ENCODE data around the gene PLXNB1. TPM values are rescaled to one million over a fixed set of nuclear protein-coding genes. Genes with fewer than 3 reads are reported as not detected.

Gene PLXNB1
- total and polyA plus RNA-seq, 10 of the 15 experiments (the other 5 are each of a cell fraction or from before 2014, with no cell fraction given): 0.18 to 15.1 (median 5.3) TPM

DNA sequence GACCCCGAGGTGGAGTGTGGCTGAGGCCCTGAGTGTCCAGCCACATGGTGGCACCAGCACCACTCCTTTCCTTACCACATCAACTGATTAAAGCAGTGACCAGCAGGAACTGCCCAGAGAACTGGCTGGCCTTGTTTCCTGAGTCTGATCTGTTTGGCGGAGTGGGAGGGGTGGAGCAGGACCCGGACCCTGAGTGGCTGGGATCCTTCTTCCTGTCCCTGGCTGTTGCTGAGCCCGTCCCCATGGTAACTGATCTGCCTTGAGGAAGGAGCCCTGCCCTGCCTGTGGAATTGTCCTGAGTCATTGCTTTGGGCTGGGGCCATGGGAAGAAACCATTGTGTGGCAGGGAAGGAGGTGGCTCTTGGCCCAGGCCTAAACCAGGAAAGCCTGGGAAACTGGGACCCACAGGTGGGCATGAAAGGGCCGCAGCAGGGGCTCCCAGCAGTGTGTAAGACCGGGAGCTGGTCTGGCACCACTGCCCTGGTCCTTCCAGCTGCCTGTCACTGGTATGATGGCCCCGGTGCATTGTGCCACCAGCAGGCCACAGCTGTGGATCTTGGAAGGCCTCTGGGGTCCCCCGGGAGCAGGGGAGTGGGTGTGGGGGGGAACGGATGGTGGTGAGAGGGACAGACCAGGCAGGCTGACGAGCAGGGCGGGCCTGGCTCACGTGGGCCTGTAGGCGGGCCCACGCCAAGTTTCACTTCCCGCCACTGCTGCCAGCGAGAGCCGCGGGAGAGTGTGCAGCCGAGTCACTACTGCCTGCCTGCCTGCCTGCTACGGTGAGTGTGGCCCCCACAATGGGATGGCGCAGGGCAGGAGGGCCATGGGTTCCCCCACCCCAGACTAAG is 35.9 kb upstream of the PLXNB1 start (continued):
- peak; percentile 70 for TF ChIP-seq SMC3 (IDR thresholded peaks at IDR 0.05; ENCODE audit: borderline replicate concordance, low read length)
- no peak for TF ChIP-seq GABPA (IDR thresholded peaks at IDR 0.05; ENCODE audit: low read depth)
- no peak; the same call in 1 of the 2 replicates for TF ChIP-seq MTA2 (IDR thresholded peaks at IDR 0.05; ENCODE audit: low read depth)
- no peak for TF ChIP-seq MEF2A (IDR thresholded peaks at IDR 0.05; ENCODE audit: insufficient read depth, low read depth, low read length)
- no peak for TF ChIP-seq CUX1 (IDR thresholded peaks at IDR 0.05; ENCODE audit: insufficient replicate concordance, low read depth, low read length)
- TF ChIP-seq CBFB (IDR thresholded peaks at IDR 0.05; ENCODE audit: low read depth): peak; percentile 78
- TF ChIP-seq, protein P1, sequence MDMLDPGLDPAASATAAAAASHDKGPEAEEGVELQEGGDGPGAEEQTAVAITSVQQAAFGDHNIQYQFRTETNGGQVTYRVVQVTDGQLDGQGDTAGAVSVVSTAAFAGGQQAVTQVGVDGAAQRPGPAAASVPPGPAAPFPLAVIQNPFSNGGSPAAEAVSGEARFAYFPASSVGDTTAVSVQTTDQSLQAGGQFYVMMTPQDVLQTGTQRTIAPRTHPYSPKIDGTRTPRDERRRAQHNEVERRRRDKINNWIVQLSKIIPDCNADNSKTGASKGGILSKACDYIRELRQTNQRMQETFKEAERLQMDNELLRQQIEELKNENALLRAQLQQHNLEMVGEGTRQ (IDR thresholded peaks at IDR 0.05; ENCODE audit: borderline replicate concordance, low read depth, low read length): peak; percentile 88
- peak; percentile 64; the same call in 1 of the 2 replicates for TF ChIP-seq TCF3 (IDR thresholded peaks at IDR 0.05; ENCODE audit: borderline replicate concordance, insufficient read depth, low read depth, low read length)
- TF ChIP-seq, protein P2, sequence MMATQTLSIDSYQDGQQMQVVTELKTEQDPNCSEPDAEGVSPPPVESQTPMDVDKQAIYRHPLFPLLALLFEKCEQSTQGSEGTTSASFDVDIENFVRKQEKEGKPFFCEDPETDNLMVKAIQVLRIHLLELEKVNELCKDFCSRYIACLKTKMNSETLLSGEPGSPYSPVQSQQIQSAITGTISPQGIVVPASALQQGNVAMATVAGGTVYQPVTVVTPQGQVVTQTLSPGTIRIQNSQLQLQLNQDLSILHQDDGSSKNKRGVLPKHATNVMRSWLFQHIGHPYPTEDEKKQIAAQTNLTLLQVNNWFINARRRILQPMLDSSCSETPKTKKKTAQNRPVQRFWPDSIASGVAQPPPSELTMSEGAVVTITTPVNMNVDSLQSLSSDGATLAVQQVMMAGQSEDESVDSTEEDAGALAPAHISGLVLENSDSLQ (IDR thresholded peaks at IDR 0.05): peak; percentile 86
- 0 out of 2 replicates have a peak, but pooled peaks have one; percentile 24 for TF ChIP-seq STAT1 (conservative IDR thresholded peaks at IDR 0.05)
- TF ChIP-seq MLLT1 (IDR thresholded peaks at IDR 0.05): peak; percentile 83; the same call in 1 of the 2 replicates
- TF ChIP-seq EED (IDR thresholded peaks at IDR 0.05; ENCODE audit: low read depth): no peak
- TF ChIP-seq ATF3 (IDR thresholded peaks at IDR 0.05; ENCODE audit: borderline replicate concordance, extremely low read depth, low read depth, low read length): peak; percentile 43; the same call in 1 of the 2 replicates
- TF ChIP-seq SIN3A (IDR thresholded peaks at IDR 0.05; ENCODE audit: low read depth, low read length): peak; percentile 53
- 0 out of 2 replicates have a peak, but pooled peaks have one; percentile 18 for TF ChIP-seq BCL11A (IDR thresholded peaks at IDR 0.05; ENCODE audit: low read depth, low read length)
- TF ChIP-seq ESRRA (IDR thresholded peaks at IDR 0.05; ENCODE audit: low read length): no peak
